ENCODE results near the gene ARMC6.

The ARMC6 gene

GRCh38 chr19:19107654-19108053 is 74.3 kb downstream of the ARMC6 start:
- no peak for DNase-seq (ENCODE audit: low read depth)

Measured in activated T-helper 9 cell treated with anti-CD3 and anti-CD28 coated beads, Interleukin-2, amount 50 U/mL, for 16 hours (primary cell).